Astrocyte (in vitro differentiated cells and primary cell): ENCODE data around the gene EME1. TPM values are rescaled to one million over a fixed set of nuclear protein-coding genes. Genes with fewer than 3 reads are reported as not detected.

Experiments used
- DNase-seq: peaks from one replicate; pipeline ENCODE4 v3.0.0-alpha.2; 2010; ENCODE audit warnings: low read depth
- FAIRE-seq: peaks from 2 replicates; lab custom pipeline; 2011; peaks lifted over from hg19 to GRCh38; lab: Jason Lieb, UNC
- H2AFZ ChIP-seq: 2 replicates; pipeline ENCODE4 v1.6.0; 2012; ENCODE audit warnings: low read depth, low read length, inconsistent platforms
- H3K27ac ChIP-seq: 2 replicates; pipeline ENCODE4 v1.5.1; 2011; ENCODE audit warnings: low read depth, low read length, inconsistent platforms
- H3K27me3 ChIP-seq: 2 replicates; pipeline ENCODE4 v1.6.0; 2011; ENCODE audit warnings: low read length, inconsistent platforms; ENCODE audit not compliant: insufficient read depth
- H3K36me3 ChIP-seq: 2 replicates; pipeline ENCODE4 v1.5.1; 2011; ENCODE audit warnings: low read length, inconsistent platforms; ENCODE audit not compliant: insufficient read depth
- H3K4me1 ChIP-seq: 2 replicates; pipeline ENCODE4 v1.5.1; 2011; ENCODE audit warnings: low read length, inconsistent platforms; ENCODE audit not compliant: insufficient read depth
- H3K4me2 ChIP-seq: 2 replicates; pipeline ENCODE4 v1.6.0; 2012; ENCODE audit warnings: low read length, inconsistent platforms
- H3K4me3 ChIP-seq: 2 replicates; pipeline ENCODE4 v1.5.1; 2011; ENCODE audit warnings: low read depth, mild to moderate bottlenecking, low read length, inconsistent platforms; ENCODE audit not compliant: insufficient read depth
- H3K79me2 ChIP-seq: 2 replicates; pipeline ENCODE4 v1.6.0; 2012; ENCODE audit warnings: mild to moderate bottlenecking, low read length, inconsistent platforms; ENCODE audit not compliant: insufficient read depth
- H3K9ac ChIP-seq: 2 replicates; pipeline ENCODE4 v1.6.0; 2012; ENCODE audit warnings: mild to moderate bottlenecking, low read length, inconsistent platforms
- H3K9me3 ChIP-seq: 2 replicates; pipeline ENCODE4 v1.5.1; 2012; ENCODE audit warnings: low read depth, mild to moderate bottlenecking, low read length, inconsistent platforms; ENCODE audit not compliant: insufficient read depth
- H4K20me1 ChIP-seq: 2 replicates; pipeline ENCODE4 v1.6.0; 2012; ENCODE audit warnings: low read length, inconsistent platforms; ENCODE audit not compliant: insufficient read depth
- H3K27ac Mint-ChIP-seq: one replicate; pipeline ENCODE4 v1.8.0; 2021; ENCODE audit warnings: mild to moderate bottlenecking, mixed read lengths; ENCODE audit not compliant: unreplicated experiment
- H3K27me3 Mint-ChIP-seq: one replicate; pipeline ENCODE4 v1.8.0; 2021; ENCODE audit warnings: low read depth, mixed read lengths; ENCODE audit not compliant: unreplicated experiment
- H3K36me3 Mint-ChIP-seq: one replicate; pipeline ENCODE4 v1.8.0; 2021; ENCODE audit warnings: low read depth, mixed read lengths; ENCODE audit not compliant: unreplicated experiment
- H3K4me1 Mint-ChIP-seq: one replicate; pipeline ENCODE4 v1.8.0; 2021; ENCODE audit warnings: low read depth, mixed read lengths; ENCODE audit not compliant: unreplicated experiment
- H3K4me3 Mint-ChIP-seq: one replicate; pipeline ENCODE4 v1.8.0; 2021; ENCODE audit warnings: mild to moderate bottlenecking, moderate library complexity, mixed read lengths; ENCODE audit not compliant: unreplicated experiment
- H3K9me3 Mint-ChIP-seq: one replicate; pipeline ENCODE4 v1.8.0; 2021; ENCODE audit warnings: mild to moderate bottlenecking, mixed read lengths; ENCODE audit not compliant: unreplicated experiment
- CTCF ChIP-seq: IDR thresholded peaks from 2 replicates; pipeline ENCODE4 v1.5.1; 2011; ENCODE audit warnings: low read depth, mild to moderate bottlenecking, inconsistent platforms, low read length, moderate library complexity; ENCODE audit not compliant: insufficient read depth
- EZH2 ChIP-seq: IDR thresholded peaks from 2 replicates; pipeline ENCODE4 v1.6.1; 2012; ENCODE audit warnings: mild to moderate bottlenecking, low read length, inconsistent platforms; ENCODE audit not compliant: insufficient read depth
- total RNA-seq: library from RNA; stranded (reverse); gene quantifications from 2 replicates; pipeline ENCODE4 v1.2.1, GENCODE V29; 2021

Gene EME1
- total RNA-seq, 1 donor from 2014 or later, result 3.1 TPM

GRCh38 chr17:50367401-50367800 lies 5.6 kb upstream of the EME1 start:
- no peak overlapping the region for H2AFZ ChIP-seq
- H3K4me3 Mint-ChIP-seq, result peak overlapping the region; percentile 54
- H3K27ac Mint-ChIP-seq, result no peak overlapping the region
- no peak for TF ChIP-seq CTCF
- TF ChIP-seq EZH2, result no peak
- no peak overlapping the region for H3K4me3 ChIP-seq
- H3K4me2 ChIP-seq, result no peak overlapping the region
- no peaks in the 10 kb centered on the region for H3K27me3 Mint-ChIP-seq
- no peak overlapping the region for H3K9ac ChIP-seq
- H3K9me3 ChIP-seq, result no peaks in the 10 kb centered on the region
- H3K27ac ChIP-seq, result no peak overlapping the region
- H3K4me1 Mint-ChIP-seq, result peaks cover 42% of the 10 kb centered on the region
- peaks cover 39% of the 10 kb centered on the region for H4K20me1 ChIP-seq
- DNase-seq (no peak), FAIRE-seq (no peak)
- peaks cover 34% of the 10 kb centered on the region for H3K36me3 ChIP-seq
- H3K4me1 ChIP-seq, result peaks cover 22% of the 10 kb centered on the region
- peaks cover 15% of the 10 kb centered on the region for H3K36me3 Mint-ChIP-seq
- H3K27me3 ChIP-seq, result no peaks in the 10 kb centered on the region
- H3K79me2 ChIP-seq, result peaks cover 25% of the 10 kb centered on the region
- H3K9me3 Mint-ChIP-seq, result no peaks in the 10 kb centered on the region

GRCh38 chr17:50370052-50370451 lies 3.0 kb upstream of the EME1 start:
- no peak for FAIRE-seq
- TF ChIP-seq EZH2, result no peak
- no peaks in the 10 kb centered on the region for H3K9me3 Mint-ChIP-seq

GRCh38 chr17:50371526-50371925 lies 1.5 kb upstream of the EME1 start:
- H3K36me3 ChIP-seq, result peaks cover 29% of the 10 kb centered on the region
- peak overlapping the region; percentile 89 for H3K4me2 ChIP-seq
- no peak for DNase-seq
- no peak overlapping the region for H2AFZ ChIP-seq
- peaks cover 15% of the 10 kb centered on the region for H4K20me1 ChIP-seq
- H3K4me1 ChIP-seq, result peaks cover 13% of the 10 kb centered on the region
- no peaks in the 10 kb centered on the region for H3K27me3 Mint-ChIP-seq
- H3K9me3 Mint-ChIP-seq, result no peaks in the 10 kb centered on the region
- H3K9me3 ChIP-seq, result no peaks in the 10 kb centered on the region
- TF ChIP-seq CTCF (no peak), EZH2 (no peak)
- no peak overlapping the region for H3K27ac ChIP-seq
- H3K4me3 ChIP-seq, result peak overlapping the region; percentile 97
- H3K27ac Mint-ChIP-seq, result no peak overlapping the region
- H3K4me1 Mint-ChIP-seq, result peaks cover 12% of the 10 kb centered on the region
- no peak for FAIRE-seq
- no peaks in the 10 kb centered on the region for H3K27me3 ChIP-seq
- peaks cover 12% of the 10 kb centered on the region for H3K36me3 Mint-ChIP-seq
- H3K79me2 ChIP-seq, result peaks cover 30% of the 10 kb centered on the region
- H3K4me3 Mint-ChIP-seq, result peak overlapping the region; percentile 99
- no peak overlapping the region for H3K9ac ChIP-seq

More at GRCh38 chr17:50370052-50370451, 3.0 kb upstream of the EME1 start:
- DNase-seq, result no peak
- peaks cover 20% of the 10 kb centered on the region for H3K4me1 Mint-ChIP-seq
- H3K4me1 ChIP-seq, result peaks cover 13% of the 10 kb centered on the region
- H3K79me2 ChIP-seq, result peaks cover 30% of the 10 kb centered on the region
- no peak overlapping the region for H3K4me3 Mint-ChIP-seq
- no peak overlapping the region for H3K4me3 ChIP-seq
- H2AFZ ChIP-seq, result no peak overlapping the region
- H3K36me3 Mint-ChIP-seq, result peaks cover 15% of the 10 kb centered on the region
- H3K9ac ChIP-seq, result no peak overlapping the region
- H3K27me3 ChIP-seq, result no peaks in the 10 kb centered on the region
- no peaks in the 10 kb centered on the region for H3K27me3 Mint-ChIP-seq
- peaks cover 25% of the 10 kb centered on the region for H4K20me1 ChIP-seq
- H3K9me3 ChIP-seq, result no peaks in the 10 kb centered on the region
- no peak overlapping the region for H3K27ac ChIP-seq
- H3K36me3 ChIP-seq, result peaks cover 34% of the 10 kb centered on the region
- no peak overlapping the region for H3K27ac Mint-ChIP-seq
- H3K4me2 ChIP-seq, result no peak overlapping the region
